SJCRH30 (cell line): ENCODE results near the gene GPATCH8. TPM values are rescaled to one million over a fixed set of nuclear protein-coding genes. Genes with fewer than 3 reads are reported as not detected.
"Not testable (repeated sequence)": the region's sequence is repeated elsewhere in the genome, so short reads cannot be mapped to it uniquely, and the experiment has no call there.

Experiments used
- DNase-seq, 2 experiments: peaks; one replicate each; pipeline ENCODE4 v3.0.0-alpha.2; 2015 to 2020
- H3K27ac ChIP-seq: fragments of 250-450 bp; sonication (Bioruptor Pico); 2 replicates; pipeline ENCODE4 v1.5.1; 2020; ENCODE audit warnings: mild to moderate bottlenecking, moderate library complexity
- H3K27me3 ChIP-seq: fragments of 250-450 bp; sonication (Bioruptor Pico); 2 replicates; pipeline ENCODE4 v1.5.1; 2020; ENCODE audit warnings: mild to moderate bottlenecking, moderate library complexity
- H3K36me3 ChIP-seq: fragments of 250-450 bp; sonication (Bioruptor Pico); 2 replicates; pipeline ENCODE4 v1.5.1; 2020; ENCODE audit warnings: mild to moderate bottlenecking, moderate library complexity
- H3K4me1 ChIP-seq: fragments of 250-450 bp; sonication (Bioruptor Pico); 2 replicates; pipeline ENCODE4 v1.5.1; 2020; ENCODE audit warnings: mild to moderate bottlenecking, moderate library complexity
- H3K4me3 ChIP-seq: fragments of 250-450 bp; sonication (Bioruptor Pico); 2 replicates; pipeline ENCODE4 v1.5.1; 2020; ENCODE audit warnings: mild to moderate bottlenecking, moderate library complexity
- H3K9me3 ChIP-seq: fragments of 250-450 bp; sonication (Bioruptor Pico); replicated peaks from 2 replicates; pipeline ENCODE4 v1.5.1; 2020; ENCODE audit warnings: mild to moderate bottlenecking, moderate library complexity
- total RNA-seq: library from RNA; depleted of rRNA; stranded (reverse); fragments of >200 nt; shearing (Covaris generic); gene quantifications from 2 replicates; pipeline ENCODE4 v1.2.3, GENCODE V29; 2014

Gene GPATCH8
- total RNA-seq, 1 experiment from 2014 or later = 24.3 TPM

- Histone ChIP-seq H3K36me3 (no peaks in the 10 kb centered on the region), H3K27ac (no peak overlapping the region), H3K4me3 (no peak overlapping the region), H3K27me3 (no peaks in the 10 kb centered on the region), H3K4me1 (peaks cover 6% of the 10 kb centered on the region), H3K9me3 (no peaks in the 10 kb centered on the region)
- no peak for DNase-seq
Measured at GRCh38 chr17:44536090-44536953, 33.1 kb upstream of the GPATCH8 start.

GRCh38 chr17:44533533-44534246 is 30.5 kb upstream of the GPATCH8 start:
- Histone ChIP-seq H3K4me3 (peak overlapping the region; percentile 34), H3K27ac (peak overlapping the region; percentile 49)

GRCh38 chr17:44530896-44531418 is 27.8 kb upstream of the GPATCH8 start:
- Histone ChIP-seq H3K9me3 (peaks cover 3% of the 10 kb centered on the region; the same call in 1 of the 2 replicates), H3K27me3 (no peaks in the 10 kb centered on the region), H3K36me3 (no peaks in the 10 kb centered on the region), H3K4me1 (peaks cover 3% of the 10 kb centered on the region), H3K27ac (no peak overlapping the region), H3K4me3 (no peak overlapping the region)
- no peak for DNase-seq

More at GRCh38 chr17:44533533-44534246, 30.5 kb upstream of the GPATCH8 start:
- peak; percentile 95 to 98 for DNase-seq
- no peaks in the 10 kb centered on the region for H3K36me3 ChIP-seq
- H3K27me3 ChIP-seq = no peaks in the 10 kb centered on the region
- H3K4me1 ChIP-seq = peaks cover 6% of the 10 kb centered on the region
- no peaks in the 10 kb centered on the region for H3K9me3 ChIP-seq

- Histone ChIP-seq H3K27me3 (no peaks in the 10 kb centered on the region), H3K9me3 (peaks cover 3% of the 10 kb centered on the region; the same call in 1 of the 2 replicates), H3K27ac (no peak overlapping the region), H3K4me3 (no peak overlapping the region), H3K4me1 (peaks cover 3% of the 10 kb centered on the region; the same call in 1 of the 2 replicates), H3K36me3 (no peaks in the 10 kb centered on the region)
- no peak for DNase-seq
Measured at GRCh38 chr17:44529864-44530263, 26.7 kb upstream of the GPATCH8 start.

GRCh38 chr17:44527954-44528353 is 24.7 kb upstream of the GPATCH8 start:
- Histone ChIP-seq H3K27me3 (0 out of 2 replicates have a peak, but pooled peaks cover 3% of the 10 kb centered on the region), H3K36me3 (no peaks in the 10 kb centered on the region), H3K4me3 (no peak overlapping the region), H3K4me1 (no peaks in the 10 kb centered on the region), H3K27ac (no peak overlapping the region), H3K9me3 (peaks cover 3% of the 10 kb centered on the region; the same call in 1 of the 2 replicates)
- no peak for DNase-seq

GRCh38 chr17:44527102-44527501 is 23.9 kb upstream of the GPATCH8 start:
- Histone ChIP-seq H3K27ac (no peak overlapping the region), H3K36me3 (no peaks in the 10 kb centered on the region), H3K4me1 (no peaks in the 10 kb centered on the region), H3K9me3 (peaks cover 3% of the 10 kb centered on the region; the same call in 1 of the 2 replicates), H3K4me3 (no peak overlapping the region), H3K27me3 (peaks cover 7% of the 10 kb centered on the region; the same call in 1 of the 2 replicates)
- no peak for DNase-seq

GRCh38 chr17:44523672-44523972 is 20.4 kb upstream of the GPATCH8 start:
- Histone ChIP-seq H3K4me3 (no peak overlapping the region; the same call in 1 of the 2 replicates), H3K4me1 (no peaks in the 10 kb centered on the region), H3K27ac (no peak overlapping the region), H3K36me3 (no peaks in the 10 kb centered on the region), H3K27me3 (peaks cover 7% of the 10 kb centered on the region; the same call in 1 of the 2 replicates), H3K9me3 (peaks cover 3% of the 10 kb centered on the region; the same call in 1 of the 2 replicates)
- no peak for DNase-seq

GRCh38 chr17:44522883-44523671 is 19.9 kb upstream of the GPATCH8 start:
- Histone ChIP-seq H3K4me1 (no peaks in the 10 kb centered on the region), H3K27me3 (peaks cover 7% of the 10 kb centered on the region; the same call in 1 of the 2 replicates), H3K27ac (no peak overlapping the region), H3K9me3 (peaks cover 3% of the 10 kb centered on the region; the same call in 1 of the 2 replicates), H3K36me3 (no peaks in the 10 kb centered on the region), H3K4me3 (no peak overlapping the region; the same call in 1 of the 2 replicates)
- DNase-seq = peak; percentile 71 to 78

GRCh38 chr17:44518032-44518431 is 14.8 kb upstream of the GPATCH8 start:
- no peak for DNase-seq
- no peak overlapping the region for H3K4me3 ChIP-seq
- peaks cover 4% of the 10 kb centered on the region; the same call in 1 of the 2 replicates for H3K27me3 ChIP-seq
- no peak overlapping the region for H3K27ac ChIP-seq
- H3K9me3 ChIP-seq = no peaks in the 10 kb centered on the region
- H3K4me1 ChIP-seq = no peaks in the 10 kb centered on the region
- H3K36me3 ChIP-seq = no peaks in the 10 kb centered on the region

GRCh38 chr17:44511241-44512134 is 8.3 kb upstream of the GPATCH8 start:
- not testable (repeated sequence) for H3K36me3 ChIP-seq, H3K4me1 ChIP-seq, H3K27me3 ChIP-seq, H3K9me3 ChIP-seq
- Histone ChIP-seq H3K4me3 (peak overlapping the region; percentile 56), H3K27ac (peak overlapping the region; percentile 47)
- peak; percentile 80 to 85 for DNase-seq

GRCh38 chr17:44506939-44507604 is 3.9 kb upstream of the GPATCH8 start:
- not testable (repeated sequence) for DNase-seq, H3K27me3 ChIP-seq, H3K9me3 ChIP-seq, H3K36me3 ChIP-seq, H3K27ac ChIP-seq, H3K4me3 ChIP-seq, H3K4me1 ChIP-seq

- peaks cover 10% of the 10 kb centered on the region; the same call in 1 of the 2 replicates for H3K36me3 ChIP-seq
- peak in 1 of 2 experiments; percentile 44 for DNase-seq
- H3K4me3 ChIP-seq = peak overlapping the region; percentile 88
- peak overlapping the region; percentile 87 for H3K27ac ChIP-seq
- peaks cover 3% of the 10 kb centered on the region; the same call in 1 of the 2 replicates for H3K4me1 ChIP-seq
- no peaks in the 10 kb centered on the region for H3K27me3 ChIP-seq
- H3K9me3 ChIP-seq = no peaks in the 10 kb centered on the region
Measured at GRCh38 chr17:44502598-44503146, 534 bp downstream of the GPATCH8 start.
